ENCODE measurements around the gene SPDYE8. TPM values are rescaled to one million over a fixed set of nuclear protein-coding genes. Genes with fewer than 3 reads are reported as not detected.
"Not testable (repeated sequence)": the region's sequence is repeated elsewhere in the genome, so short reads cannot be mapped to it uniquely, and the experiment has no call there.

Gene SPDYE8
- total RNA-seq, 4 donors from 2014 or later: not detected

DNA sequence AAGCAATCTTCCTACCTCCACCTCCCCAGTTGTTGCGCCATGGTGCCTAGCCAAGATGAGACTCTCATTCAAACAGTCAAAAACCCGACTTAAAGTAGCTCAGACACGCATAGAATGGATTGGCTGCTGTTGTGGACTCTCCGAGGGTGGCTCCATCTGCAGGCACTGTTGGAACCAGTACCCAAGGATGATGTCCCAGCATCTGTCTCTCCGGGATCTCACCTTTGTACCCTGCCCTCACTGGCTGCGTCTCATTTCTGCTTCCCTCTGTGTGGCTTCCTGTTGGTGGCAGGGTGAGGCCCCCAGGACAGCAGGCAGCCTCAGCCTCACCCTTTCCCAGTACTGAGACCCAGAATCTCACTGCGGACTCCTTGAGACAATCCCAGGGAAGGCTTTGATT is 54.8 kb downstream of the SPDYE8 start:
- not testable (repeated sequence) for H3K4me3 ChIP-seq, H3K27ac ChIP-seq, H3K27me3 ChIP-seq, H3K4me1 ChIP-seq, H3K9me3 ChIP-seq, H3K36me3 ChIP-seq
- DNase-seq (ENCODE audit: low spot score in 2 of 2): peak in 1 of 2 donors; percentile 30
- WGBS: no CpG with 5 or more reads among the region's 7 CpGs

DNA sequence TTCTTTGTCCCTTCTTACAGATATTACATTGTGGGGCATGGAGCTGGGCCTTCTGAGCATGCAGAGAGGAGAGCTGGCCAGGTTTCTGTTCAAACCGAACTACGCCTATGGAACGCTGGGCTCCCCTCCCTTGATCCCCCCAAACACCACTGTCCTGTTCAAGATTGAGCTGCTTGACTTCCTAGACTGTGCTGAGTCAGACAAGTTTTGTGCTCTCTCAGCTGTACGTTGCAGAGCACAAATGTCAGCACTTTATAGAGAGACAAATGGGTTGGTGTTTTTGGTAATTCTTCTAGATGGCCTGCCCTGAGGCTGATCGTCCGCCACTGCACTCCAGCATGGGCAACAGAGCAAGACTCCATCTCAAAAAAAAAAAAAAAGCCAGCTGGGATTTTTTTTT is 58.1 kb downstream of the SPDYE8 start:
- H3K9me3 ChIP-seq; H3K36me3 ChIP-seq; H3K27ac ChIP-seq; H3K4me1 ChIP-seq; DNase-seq (ENCODE audit: low spot score in 2 of 2); H3K27me3 ChIP-seq; H3K4me3 ChIP-seq: not testable (repeated sequence)
- no CpG with 5 or more reads among the region's 6 CpGs for WGBS

Other genes with a start within 250 kb of the SPDYE8 start
- 1 to 10 TPM; 1.4 to 5.5 (median 3.0) TPM for gene TYW1B, start 201.6 kb downstream of the SPDYE8 start, total RNA-seq
- gene POM121, start 104.7 kb downstream of the SPDYE8 start, total RNA-seq: 10 to 100 TPM; 23.4 to 38.2 (median 30.2) TPM
- gene TRIM74, start 60.3 kb downstream of the SPDYE8 start, total RNA-seq: not detected
- not detected for gene SPDYE11, start 28.1 kb upstream of the SPDYE8 start, total RNA-seq
- not detected for gene SPDYE9, start 56.3 kb upstream of the SPDYE8 start, total RNA-seq